Posterior cingulate gyrus (tissue), 11 donors: ENCODE data around the gene WDFY4.

ENCODE experiments used
- DNase-seq, 10 donors: peaks; one replicate each; pipeline versions ENCODE4 v3.0.0 to v3.0.0-alpha.2; 2020 to 2021; ENCODE audit warnings: mixed read lengths in 3 of 10
- intact Hi-C: fragments of 100-400 bp; cut with DNase I; formaldehyde crosslinking; loops from one replicate; pipeline ENCODE4 v1.15.1; 2023

The WDFY4 gene

DNA sequence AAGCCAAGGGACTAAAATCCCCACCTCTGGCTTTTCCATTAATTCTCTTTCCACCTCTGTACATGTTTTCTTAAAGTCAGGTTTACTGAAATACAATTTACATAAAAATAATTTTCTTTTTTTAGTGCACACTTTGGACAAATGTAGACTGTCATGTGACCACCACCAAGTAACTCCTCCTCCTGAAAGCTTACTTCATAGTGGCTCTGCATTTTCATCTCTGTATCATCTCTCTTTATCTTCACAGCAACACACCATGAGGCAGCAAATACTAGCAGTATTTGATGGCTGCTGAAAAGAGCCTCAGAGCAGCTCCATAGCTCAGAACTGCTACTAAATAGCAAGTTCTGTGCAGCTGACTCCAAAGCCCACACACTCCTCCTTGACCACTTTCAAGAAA lies 17.3 kb downstream of the WDFY4 start:
- no peak for DNase-seq
- intact Hi-C loops: no loop called here

DNA sequence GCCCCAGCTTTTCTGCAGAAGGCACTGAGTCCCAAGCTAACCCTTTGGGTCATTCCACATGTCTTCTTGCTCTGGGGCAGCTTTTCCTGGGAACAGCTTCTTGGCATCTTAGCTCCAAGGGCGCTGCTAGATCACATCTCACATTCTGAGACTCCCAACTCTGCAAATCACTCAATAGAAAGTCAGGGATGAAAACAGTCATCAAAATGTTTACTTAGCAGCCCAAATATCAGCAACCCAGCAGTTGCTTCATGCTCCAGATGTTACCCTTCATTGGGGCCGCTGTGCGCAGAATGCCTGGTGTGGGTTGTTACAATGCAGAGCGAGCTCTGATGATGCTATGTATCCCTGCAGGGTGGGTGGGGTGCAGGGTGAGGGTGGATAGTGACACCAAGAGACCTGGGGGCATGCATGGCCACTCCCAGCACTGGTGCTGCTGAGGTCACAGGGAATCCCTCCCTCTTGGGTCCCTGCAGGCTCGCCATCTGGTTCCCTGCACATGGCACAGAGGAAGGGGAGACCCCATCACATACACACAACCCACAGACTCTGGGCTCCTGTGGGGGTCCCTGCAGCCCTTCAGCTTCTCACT lies 19.0 kb downstream of the WDFY4 start:
- no peak for DNase-seq
- intact Hi-C loops: no loop called here

DNA sequence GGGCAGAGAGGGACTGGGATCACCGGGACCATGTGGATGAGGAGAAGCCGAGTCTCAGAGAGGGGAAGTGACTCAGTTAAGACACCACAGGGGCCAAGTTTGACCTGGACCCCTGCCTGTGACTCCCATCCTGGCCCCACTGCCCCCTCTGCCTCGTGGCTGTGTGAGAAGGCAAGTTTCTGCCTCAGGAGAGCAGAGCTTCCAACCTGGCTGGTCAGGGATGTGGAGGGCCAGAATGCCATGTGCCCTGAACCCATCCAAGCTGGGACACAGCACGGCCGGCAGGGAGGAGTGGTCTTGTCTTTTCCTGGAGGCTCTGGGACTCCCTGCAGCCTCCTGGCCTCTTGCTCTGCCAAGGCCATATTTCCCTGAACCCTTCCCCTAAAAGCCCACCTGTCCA lies 19.5 kb downstream of the WDFY4 start:
- no peak for DNase-seq
- intact Hi-C loops: no loop called here

- intact Hi-C loops: no loop called here
- DNase-seq: no peak
Measured at GRCh38 chr10:48705401-48705938, 20.8 kb downstream of the WDFY4 start.

DNA sequence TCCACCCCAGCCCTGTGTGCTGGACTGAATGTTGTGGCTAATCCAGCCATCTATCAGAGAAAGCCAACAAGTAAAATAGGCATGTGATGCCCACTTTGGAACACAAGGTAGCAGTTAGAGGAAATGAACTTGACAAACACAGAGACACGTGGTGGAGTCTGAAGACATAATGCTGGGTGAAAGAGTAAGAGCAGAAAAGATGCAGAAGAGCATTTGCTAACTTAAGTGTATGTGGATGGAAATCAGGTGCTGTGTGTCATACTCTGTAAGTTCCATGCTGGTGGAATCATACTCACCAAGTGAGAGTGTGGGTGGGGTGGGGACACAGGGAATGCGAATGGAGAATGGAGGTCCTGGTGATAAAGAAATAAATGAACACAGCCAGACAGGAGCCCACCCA lies 22.8 kb downstream of the WDFY4 start:
- intact Hi-C loops: no loop called here
- no peak for DNase-seq

DNA sequence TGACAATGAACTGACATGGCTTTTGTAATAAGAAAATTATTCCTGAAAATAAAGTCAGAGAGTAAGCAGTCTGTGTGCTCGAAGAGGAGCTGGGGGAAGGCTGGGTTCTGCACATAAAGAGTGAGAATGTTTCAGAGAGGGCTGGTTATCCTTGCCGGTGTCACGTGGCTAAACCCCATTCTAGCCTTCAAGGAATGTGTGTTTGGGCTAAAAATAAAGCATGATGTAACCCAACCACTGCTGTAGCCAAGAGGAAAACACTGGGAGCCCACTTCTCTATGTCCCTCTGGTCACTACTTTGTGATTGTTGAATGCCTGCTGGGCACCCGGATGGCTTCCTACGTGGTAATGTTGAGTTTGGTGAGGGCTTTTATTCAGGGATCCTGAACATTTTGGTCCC lies 23.5 kb downstream of the WDFY4 start:
- intact Hi-C loops: no loop called here

DNA sequence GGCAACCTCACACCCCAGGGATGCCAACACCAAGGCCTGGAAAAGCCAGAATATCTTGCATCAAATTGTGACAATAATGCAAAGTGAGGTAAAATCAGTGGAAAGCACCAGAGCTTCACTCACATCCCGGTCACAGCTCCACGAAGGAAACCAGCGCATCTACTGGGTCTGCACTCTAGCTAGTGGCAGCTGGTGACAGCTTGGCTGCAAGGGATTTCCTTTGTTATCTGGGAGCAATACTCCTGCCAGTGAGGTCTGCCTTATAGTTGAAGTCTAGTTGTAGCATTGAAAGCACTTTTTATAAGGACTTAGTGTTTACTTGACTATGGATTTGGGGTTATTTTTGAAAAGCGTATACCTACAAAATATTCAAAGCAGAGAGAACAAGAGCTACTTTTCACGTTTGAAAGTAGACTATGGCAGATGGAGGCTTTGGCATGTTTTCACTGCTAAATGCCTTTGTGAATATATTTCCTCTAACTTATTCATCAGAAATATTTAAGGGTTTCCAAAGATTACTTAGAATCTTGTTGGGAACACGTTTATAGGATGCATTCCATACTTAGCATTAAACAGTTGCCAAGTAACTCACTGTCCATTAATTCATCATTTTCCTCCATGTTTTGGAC lies 26.1 kb downstream of the WDFY4 start:
- DNase-seq: no peak
- intact Hi-C loops: no loop called here

More for the DNA sequence above, 23.5 kb downstream of the WDFY4 start:
- no peak for DNase-seq

GRCh38 chr10:48711830-48712229 lies 27.2 kb downstream of the WDFY4 start:
- no peak for DNase-seq

GRCh38 chr10:48714088-48714487 lies 29.4 kb downstream of the WDFY4 start:
- no peak for DNase-seq
- intact Hi-C loops: no loop called here

More at GRCh38 chr10:48711830-48712229, 27.2 kb downstream of the WDFY4 start:
- intact Hi-C loops: no loop called here

- intact Hi-C loops: no loop called here
- DNase-seq: no peak
Measured at GRCh38 chr10:48716416-48716815, 31.7 kb downstream of the WDFY4 start.

- intact Hi-C loops: no loop called here
- no peak for DNase-seq
Measured at GRCh38 chr10:48720611-48721010, 35.9 kb downstream of the WDFY4 start.

DNA sequence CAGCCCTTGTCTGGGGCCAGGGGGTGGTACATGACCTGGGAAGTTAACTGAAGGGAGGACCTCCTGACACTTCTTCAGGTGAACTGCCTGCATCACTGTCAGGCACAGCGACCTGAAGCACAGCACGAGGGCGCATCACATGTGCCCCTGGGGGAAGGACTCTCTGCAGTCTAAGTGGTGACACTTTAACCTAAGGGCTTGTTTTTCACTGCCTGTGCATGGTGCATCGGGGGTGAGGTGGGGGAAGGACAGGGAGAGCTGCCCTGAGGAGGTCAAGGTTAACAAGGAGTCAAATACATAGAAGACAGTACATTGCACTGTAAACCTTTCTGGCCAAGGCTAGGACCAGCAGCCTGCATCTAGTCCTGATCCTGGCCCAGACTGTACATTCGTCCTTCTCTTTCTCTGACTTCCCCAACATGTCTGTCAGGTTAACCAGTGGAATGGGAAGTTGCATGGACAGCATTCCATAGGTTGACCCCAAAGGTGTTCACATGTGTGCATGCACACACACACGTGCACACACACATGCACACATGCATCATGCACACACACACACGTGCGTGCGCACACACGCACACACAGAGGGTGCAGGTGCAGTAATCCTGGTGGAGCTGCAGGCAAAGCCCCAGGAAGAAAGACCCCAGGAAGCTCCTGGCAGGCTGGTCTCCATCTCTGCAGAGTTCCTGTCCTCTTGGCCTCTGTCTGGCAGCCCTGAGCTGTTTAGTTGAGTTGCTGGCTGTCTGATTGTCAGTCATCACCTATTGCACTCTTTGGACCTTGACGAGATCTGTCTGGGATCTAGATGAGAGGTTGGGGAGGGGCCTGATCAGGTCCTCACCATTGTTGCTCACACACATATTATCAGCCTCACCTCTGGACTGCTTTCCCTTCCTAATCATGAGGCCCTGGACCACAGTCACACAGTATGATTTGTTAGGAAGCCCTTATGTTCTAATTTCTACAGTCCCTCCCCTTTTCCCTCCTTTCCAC lies 37.8 kb downstream of the WDFY4 start:
- no peak for DNase-seq
- intact Hi-C loops: no loop called here

- DNase-seq: no peak
- intact Hi-C loops: no loop called here
Measured at GRCh38 chr10:48724127-48724526, 39.5 kb downstream of the WDFY4 start.

DNA sequence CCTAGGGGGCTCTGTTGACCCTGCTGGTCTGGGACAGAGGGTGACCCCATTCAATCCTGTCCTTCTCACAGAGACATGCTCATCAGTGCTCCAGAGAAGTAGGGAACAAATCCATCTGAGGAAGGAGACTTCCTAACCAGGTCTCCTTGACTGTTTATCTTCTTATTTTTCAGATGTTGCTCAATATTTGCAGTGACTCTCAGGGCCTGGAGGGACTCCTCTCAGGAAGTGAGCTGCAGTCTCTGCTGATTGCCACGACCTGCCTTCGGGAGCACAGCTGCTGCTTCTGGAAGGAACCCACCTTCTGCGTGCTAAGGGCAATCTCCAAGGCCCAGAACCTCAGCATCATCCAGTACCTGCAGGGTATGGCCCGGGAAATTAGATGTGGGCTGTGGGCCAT lies 41.0 kb downstream of the WDFY4 start:
- DNase-seq: no peak
- intact Hi-C loops: no loop called here

DNA sequence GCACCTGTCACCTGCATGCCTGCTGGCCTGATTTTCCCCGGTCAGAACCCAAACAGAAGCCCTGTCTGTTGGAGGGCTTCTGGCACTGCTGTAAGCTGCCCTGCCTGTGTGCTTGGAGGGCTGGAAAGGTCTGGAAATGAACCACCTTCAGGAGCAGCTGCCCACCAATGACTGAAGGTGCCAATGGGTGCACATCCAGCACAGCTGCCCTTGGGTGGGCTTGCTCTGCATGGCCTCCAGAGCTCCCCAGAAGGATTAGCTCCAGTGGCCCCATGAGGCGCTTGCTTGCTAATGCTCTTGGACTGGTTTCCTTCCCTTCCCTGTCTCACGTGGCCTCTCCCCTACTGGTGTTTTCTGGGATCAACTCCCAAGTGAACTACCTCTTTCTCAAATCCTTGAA lies 43.2 kb downstream of the WDFY4 start:
- no peak for DNase-seq
- intact Hi-C loops: no loop called here

GRCh38 chr10:48729222-48729621 lies 44.5 kb downstream of the WDFY4 start:
- intact Hi-C loops: no loop called here
- no peak for DNase-seq

GRCh38 chr10:48729941-48730457 lies 45.3 kb downstream of the WDFY4 start:
- DNase-seq: no peak
- intact Hi-C loops: no loop called here

- DNase-seq: no peak
- intact Hi-C loops: no loop called here
Measured at GRCh38 chr10:48731141-48731540, 46.5 kb downstream of the WDFY4 start.

GRCh38 chr10:48731654-48732053 lies 47.0 kb downstream of the WDFY4 start:
- no peak for DNase-seq
- intact Hi-C loops: no loop called here

DNA sequence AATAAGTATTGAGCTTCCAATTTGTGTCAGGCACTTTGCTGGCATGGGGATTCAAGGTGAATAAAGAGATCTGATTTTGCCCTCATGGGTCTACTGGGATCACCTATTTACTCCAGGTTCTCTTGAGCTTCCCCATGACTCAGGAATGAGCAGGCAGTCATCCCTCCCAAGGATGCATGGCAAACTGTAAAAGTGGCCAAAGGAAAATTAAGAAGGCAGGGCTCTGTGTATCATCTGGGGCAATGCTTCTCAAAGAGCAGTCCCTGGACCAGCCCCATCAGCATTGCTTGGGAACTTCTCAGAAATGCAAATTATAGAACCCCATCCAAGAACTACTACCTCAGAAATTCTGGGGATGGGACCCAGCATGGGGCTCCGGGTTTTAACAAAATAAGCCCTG lies 48.7 kb downstream of the WDFY4 start:
- DNase-seq: no peak

DNA sequence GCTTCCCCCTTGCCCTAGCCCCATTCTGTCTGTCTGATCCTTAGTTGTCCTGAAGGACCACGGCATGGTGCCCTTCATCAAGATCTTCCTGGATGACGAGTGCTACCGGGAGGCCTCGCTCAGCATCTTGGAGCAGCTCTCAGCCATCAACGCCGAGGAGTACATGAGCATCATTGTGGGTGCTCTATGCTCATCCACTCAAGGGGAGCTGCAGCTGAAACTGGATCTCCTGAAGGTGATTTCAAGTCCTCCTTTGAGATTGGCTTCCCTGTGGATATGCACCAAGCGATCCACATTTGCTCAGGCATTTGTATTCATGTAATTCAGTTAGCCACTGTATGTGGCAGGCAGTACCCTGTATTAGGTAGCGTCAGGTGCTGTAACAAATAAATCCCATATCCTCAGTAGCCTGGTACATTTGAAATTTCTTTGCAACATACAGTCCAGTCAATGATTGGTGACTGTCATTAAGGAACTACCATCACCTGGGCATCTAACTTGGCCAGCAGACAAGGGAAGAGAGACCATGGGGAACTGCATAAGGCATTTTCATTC lies 51.2 kb downstream of the WDFY4 start:
- DNase-seq: no peak
- intact Hi-C loops: no loop called here

More for the DNA sequence above, 48.7 kb downstream of the WDFY4 start:
- intact Hi-C loops: no loop called here
